D341Med (cell line): ENCODE results near the gene WSB1.
A peak's percentile ranks its signal among the peaks of the same experiment; 100 is the strongest.

ENCODE experiments used
- DNase-seq: peaks from one replicate; pipeline ENCODE4 v3.0.0; 2012; ENCODE audit warnings: low spot score

WSB1 gene

GRCh38 chr17:27339198-27339835 lies 45.4 kb downstream of the WSB1 start:
- no peak for DNase-seq

GRCh38 chr17:27339836-27340550 lies 46.1 kb downstream of the WSB1 start:
- DNase-seq: no peak

- DNase-seq: no peak
Observed at GRCh38 chr17:27340575-27340974, 46.7 kb downstream of the WSB1 start.

- DNase-seq: no peak
Observed at GRCh38 chr17:27341041-27341471, 47.1 kb downstream of the WSB1 start.

- no peak for DNase-seq
Observed at GRCh38 chr17:27342059-27342458, 48.1 kb downstream of the WSB1 start.

GRCh38 chr17:27343294-27343693 lies 49.4 kb downstream of the WSB1 start:
- no peak for DNase-seq

- DNase-seq: no peak
Observed at GRCh38 chr17:27343977-27344607, 50.2 kb downstream of the WSB1 start.

GRCh38 chr17:27345141-27345904 lies 51.4 kb downstream of the WSB1 start:
- DNase-seq: no peak

- DNase-seq: no peak
Observed at GRCh38 chr17:27346228-27346899, 52.5 kb downstream of the WSB1 start.

GRCh38 chr17:27348196-27348595 lies 54.3 kb downstream of the WSB1 start:
- no peak for DNase-seq

- no peak for DNase-seq
Observed at GRCh38 chr17:27349540-27350021, 55.7 kb downstream of the WSB1 start.

- no peak for DNase-seq
Observed at GRCh38 chr17:27351759-27352158, 57.8 kb downstream of the WSB1 start.

GRCh38 chr17:27352448-27353032 lies 58.6 kb downstream of the WSB1 start:
- DNase-seq: no peak

- DNase-seq: no peak
Observed at GRCh38 chr17:27353033-27353460, 59.1 kb downstream of the WSB1 start.

- peak; percentile 100 for DNase-seq
Observed at GRCh38 chr17:27353461-27354050, 59.6 kb downstream of the WSB1 start.

GRCh38 chr17:27354051-27354490 lies 60.2 kb downstream of the WSB1 start:
- DNase-seq: no peak

- DNase-seq: no peak
Observed at GRCh38 chr17:27354491-27355081, 60.7 kb downstream of the WSB1 start.

- DNase-seq: no peak
Observed at GRCh38 chr17:27355419-27355818, 61.5 kb downstream of the WSB1 start.

- no peak for DNase-seq
Observed at GRCh38 chr17:27356091-27356705, 62.3 kb downstream of the WSB1 start.

GRCh38 chr17:27357236-27357635 lies 63.3 kb downstream of the WSB1 start:
- DNase-seq: no peak
